Stimulated activated CD8-positive, alpha-beta memory T cell treated with anti-CD3 and anti-CD28 coated beads, Interleukin-7, amount 100 ng/mL, for 1 hour (primary cell): ENCODE data around the gene PREX1.

ENCODE experiments used
- DNase-seq, 2 donors: peaks; one replicate each; pipeline ENCODE4 v3.0.0-alpha.2; 2020; ENCODE audit warnings: low read depth in 2 of 2

The PREX1 gene

GRCh38 chr20:48826069-48826468, 1.7 kb downstream of the PREX1 start:
- no peak for DNase-seq

GRCh38 chr20:48825566-48825920, 2.3 kb downstream of the PREX1 start:
- DNase-seq = no peak

GRCh38 chr20:48824830-48825565, 2.8 kb downstream of the PREX1 start:
- no peak for DNase-seq

GRCh38 chr20:48823960-48824498, 3.8 kb downstream of the PREX1 start:
- no peak for DNase-seq

GRCh38 chr20:48823476-48823875, 4.3 kb downstream of the PREX1 start:
- DNase-seq = no peak

GRCh38 chr20:48822879-48823385, 4.9 kb downstream of the PREX1 start:
- no peak for DNase-seq

GRCh38 chr20:48822178-48822577, 5.6 kb downstream of the PREX1 start:
- no peak for DNase-seq

GRCh38 chr20:48821261-48821920, 6.4 kb downstream of the PREX1 start:
- DNase-seq = no peak

- DNase-seq = no peak
These were observed 7.2 kb downstream of the PREX1 start for GRCh38 chr20:48820649-48820973.

GRCh38 chr20:48819821-48820648, 7.8 kb downstream of the PREX1 start:
- DNase-seq = no peak

GRCh38 chr20:48819089-48819488, 8.7 kb downstream of the PREX1 start:
- no peak for DNase-seq

- no peak for DNase-seq
These were observed 9.3 kb downstream of the PREX1 start for GRCh38 chr20:48818481-48818987.

- no peak for DNase-seq
These were observed 9.8 kb downstream of the PREX1 start for GRCh38 chr20:48818031-48818370.

GRCh38 chr20:48817367-48818030, 10.3 kb downstream of the PREX1 start:
- DNase-seq = no peak

GRCh38 chr20:48816282-48817205, 11.3 kb downstream of the PREX1 start:
- DNase-seq = no peak

- no peak for DNase-seq
These were observed 12.3 kb downstream of the PREX1 start for GRCh38 chr20:48815537-48815936.

- DNase-seq = no peak
These were observed 13.2 kb downstream of the PREX1 start for GRCh38 chr20:48814633-48815032.

GRCh38 chr20:48813930-48814546, 13.8 kb downstream of the PREX1 start:
- DNase-seq = no peak

- no peak for DNase-seq
These were observed 14.4 kb downstream of the PREX1 start for GRCh38 chr20:48813446-48813747.
